Globus pallidus (tissue), 1 donor: Measurements from ENCODE around the gene DOCK7.
A peak's percentile ranks its signal among the peaks of the same experiment; 100 is the strongest.

Source experiments
- DNase-seq: peaks from one replicate; pipeline ENCODE4 v3.0.0-alpha.2; 2015; ENCODE audit warnings: low spot score

The DOCK7 gene

GRCh38 chr1:62417351-62417999 is 270.7 kb downstream of the DOCK7 start:
- no peak for DNase-seq

GRCh38 chr1:62415687-62416086 is 272.5 kb downstream of the DOCK7 start:
- no peak for DNase-seq

- DNase-seq = peak; percentile 48
Measured at GRCh38 chr1:62407398-62408009, 280.7 kb downstream of the DOCK7 start.

- no peak for DNase-seq
Measured at GRCh38 chr1:62406576-62406975, 281.6 kb downstream of the DOCK7 start.

GRCh38 chr1:62405247-62405646 is 282.9 kb downstream of the DOCK7 start:
- no peak for DNase-seq
